Fibroblast of skin of back (primary cell): Measurements from ENCODE around the gene CCSER1.
"Not testable (repeated sequence)": the region's sequence is repeated elsewhere in the genome, so short reads cannot be mapped to it uniquely, and the experiment has no call there.

ENCODE experiments used
- DNase-seq: peaks from one replicate; pipeline ENCODE4 v3.0.0-alpha.2; 2013

Gene CCSER1

DNA sequence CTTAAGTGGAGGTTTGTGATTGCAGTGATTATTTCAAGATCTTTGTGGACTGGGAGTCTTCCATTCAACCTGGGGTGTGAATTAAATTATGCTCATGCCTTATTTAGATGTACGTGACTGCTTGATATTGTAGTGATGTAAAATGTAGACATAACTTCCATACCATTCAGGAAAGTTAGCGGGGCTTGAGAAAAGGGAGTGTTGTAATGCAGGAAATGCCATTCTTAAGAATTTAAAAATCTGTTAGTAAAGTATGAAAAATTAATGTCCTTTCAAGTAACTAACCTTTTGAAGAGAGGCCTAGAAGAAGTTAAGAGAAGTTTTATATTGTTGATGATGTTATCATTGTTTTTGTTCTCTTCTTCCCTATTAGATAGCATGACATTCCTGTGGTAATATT lies 318.2 kb downstream of the CCSER1 start:
- peak; percentile 60 for DNase-seq

DNA sequence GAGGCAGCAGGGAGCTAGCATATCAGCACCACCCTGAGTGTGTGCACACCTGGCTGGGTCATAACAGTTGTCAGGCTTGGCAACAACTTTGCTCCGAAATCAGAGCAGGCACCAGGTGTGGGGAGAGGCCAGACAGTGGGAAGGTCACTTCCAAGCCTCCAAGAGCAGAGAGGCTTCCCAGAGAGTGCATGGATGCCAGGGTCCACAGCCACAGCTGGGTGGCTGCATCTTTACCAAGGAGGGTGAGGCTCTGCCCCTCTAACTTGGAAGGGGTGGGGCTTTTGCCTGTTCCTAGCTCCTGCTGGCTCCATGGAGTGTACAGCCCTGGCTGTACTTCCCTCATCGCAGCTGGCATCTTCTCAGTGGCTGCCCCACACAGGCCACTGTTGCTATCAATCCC lies 322.4 kb downstream of the CCSER1 start:
- DNase-seq: no peak

- no peak for DNase-seq
Measured at GRCh38 chr4:90456891-90457290, 329.7 kb downstream of the CCSER1 start.

- DNase-seq: no peak
Measured at GRCh38 chr4:90457817-90458216, 330.6 kb downstream of the CCSER1 start.

DNA sequence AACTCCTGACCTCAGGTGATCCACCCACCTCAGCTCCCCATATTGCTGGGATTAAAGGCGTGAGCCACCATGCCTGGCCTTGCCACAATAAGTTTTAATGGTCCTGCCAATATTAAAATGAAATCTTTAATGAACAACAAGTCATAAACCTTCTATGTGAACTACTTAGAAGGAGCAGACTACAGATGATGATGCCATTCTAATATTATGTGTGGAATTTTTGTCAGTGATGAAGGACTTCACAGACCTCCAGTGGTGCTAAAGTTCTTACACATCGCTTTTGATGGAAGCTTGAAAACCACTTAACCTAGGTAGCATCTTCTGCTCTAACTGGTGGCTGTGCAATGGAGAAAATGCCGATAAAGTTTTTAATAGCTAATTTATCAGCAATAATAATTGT lies 331.4 kb downstream of the CCSER1 start:
- DNase-seq: peak; percentile 17

- no peak for DNase-seq
Measured at GRCh38 chr4:90474484-90474883, 347.3 kb downstream of the CCSER1 start.

DNA sequence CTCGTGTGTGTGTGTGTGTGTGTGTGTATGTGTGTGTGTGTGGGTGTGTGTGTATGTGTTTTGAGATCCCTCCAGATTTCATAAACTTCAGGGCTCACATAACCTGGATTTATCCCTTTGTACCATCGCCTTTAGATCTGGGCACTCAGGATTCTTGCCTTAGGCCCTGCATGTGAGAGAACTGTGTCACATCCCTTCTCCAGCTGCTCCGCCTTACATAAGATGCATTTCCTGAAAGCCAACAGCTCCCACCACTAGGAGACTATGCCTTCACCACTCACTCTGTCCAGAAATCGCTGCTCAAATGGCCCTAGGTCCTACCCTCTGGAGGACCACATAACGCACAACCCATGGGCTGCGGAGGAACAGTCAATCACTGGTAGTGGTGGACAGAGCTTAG lies 348.8 kb downstream of the CCSER1 start:
- no peak for DNase-seq

DNA sequence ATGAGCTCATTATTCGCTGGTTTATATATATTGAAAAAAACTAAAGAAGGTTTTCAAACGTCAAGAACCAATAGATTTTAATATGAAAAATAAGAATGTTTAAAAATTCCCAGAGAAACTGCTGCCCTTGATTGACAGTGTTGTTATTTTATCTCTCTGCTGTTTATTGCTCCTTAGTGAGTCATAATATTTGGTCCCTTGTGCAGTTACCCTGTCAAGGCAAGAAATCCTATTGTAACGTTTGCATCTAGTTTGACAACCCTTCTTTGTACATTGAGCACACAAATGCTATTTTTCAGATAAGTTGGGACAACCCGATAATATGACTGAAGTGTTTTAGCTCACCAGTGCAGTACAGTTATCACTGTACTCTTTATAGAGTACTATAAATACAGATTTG lies 349.4 kb downstream of the CCSER1 start:
- no peak for DNase-seq

- DNase-seq: not testable (repeated sequence)
Measured at GRCh38 chr4:90484894-90485293, 357.7 kb downstream of the CCSER1 start.

- DNase-seq: no peak
Measured at GRCh38 chr4:90486346-90486745, 359.2 kb downstream of the CCSER1 start.

DNA sequence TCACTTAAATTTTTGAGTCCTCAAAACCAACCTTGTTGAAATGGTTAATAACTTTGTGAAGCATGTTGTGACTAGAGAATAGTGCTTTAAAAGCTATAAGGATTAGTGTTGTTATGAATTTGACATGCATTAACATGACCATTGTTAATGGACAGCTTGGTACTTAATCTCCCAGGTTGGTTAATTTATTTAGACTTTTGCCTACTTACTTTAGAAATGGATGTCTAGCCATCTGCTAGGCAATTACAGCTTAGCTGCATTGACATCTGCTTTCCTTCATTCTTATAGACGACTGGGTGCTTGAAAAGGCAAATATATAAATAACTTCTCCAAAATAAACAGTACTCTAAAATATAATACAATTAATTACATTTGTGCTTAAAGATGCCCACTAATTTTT lies 368.0 kb downstream of the CCSER1 start:
- DNase-seq: no peak

GRCh38 chr4:90495936-90496335 lies 368.7 kb downstream of the CCSER1 start:
- DNase-seq: no peak

- DNase-seq: no peak
Measured at GRCh38 chr4:90498175-90498574, 371.0 kb downstream of the CCSER1 start.

- no peak for DNase-seq
Measured at GRCh38 chr4:90503677-90504076, 376.5 kb downstream of the CCSER1 start.

- peak; percentile 3 for DNase-seq
Measured at GRCh38 chr4:90515191-90515590, 388.0 kb downstream of the CCSER1 start.

DNA sequence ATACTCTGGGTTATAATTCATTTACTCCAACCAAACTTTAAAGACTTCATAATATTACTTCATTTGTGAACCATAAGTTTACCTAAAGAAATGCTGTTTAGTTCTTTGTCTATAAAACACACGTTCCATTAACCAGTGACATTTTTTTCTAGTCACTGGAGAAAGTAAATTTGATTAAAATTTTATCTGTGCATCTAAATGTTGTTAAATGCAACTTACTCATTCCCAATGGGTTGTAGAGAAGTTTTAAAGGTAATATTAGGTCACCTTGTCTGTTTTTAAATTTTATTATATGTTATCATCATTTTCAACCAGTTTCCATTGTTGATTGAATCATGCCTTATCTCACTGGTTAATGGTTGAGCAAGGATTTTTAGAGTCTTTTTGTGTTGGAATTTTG lies 401.4 kb downstream of the CCSER1 start:
- no peak for DNase-seq

DNA sequence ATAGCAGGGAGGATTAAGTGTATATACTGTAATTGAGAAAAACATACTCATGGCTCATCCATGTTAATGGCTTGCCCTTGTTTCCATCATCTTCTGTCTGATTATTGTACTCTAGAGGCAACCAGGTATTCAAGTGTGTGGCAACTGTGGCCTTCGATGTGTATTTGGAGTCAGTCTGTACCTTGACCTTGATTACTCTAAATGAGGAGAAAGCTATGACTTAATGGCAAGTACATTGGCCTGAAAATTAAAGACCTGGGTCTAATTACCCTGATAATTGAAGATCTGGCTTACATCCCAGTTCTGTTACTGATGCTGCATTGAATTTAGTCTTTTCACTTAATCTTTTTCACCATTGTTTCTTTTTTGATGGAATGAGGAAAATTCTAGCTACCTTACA lies 409.2 kb downstream of the CCSER1 start:
- DNase-seq: no peak

DNA sequence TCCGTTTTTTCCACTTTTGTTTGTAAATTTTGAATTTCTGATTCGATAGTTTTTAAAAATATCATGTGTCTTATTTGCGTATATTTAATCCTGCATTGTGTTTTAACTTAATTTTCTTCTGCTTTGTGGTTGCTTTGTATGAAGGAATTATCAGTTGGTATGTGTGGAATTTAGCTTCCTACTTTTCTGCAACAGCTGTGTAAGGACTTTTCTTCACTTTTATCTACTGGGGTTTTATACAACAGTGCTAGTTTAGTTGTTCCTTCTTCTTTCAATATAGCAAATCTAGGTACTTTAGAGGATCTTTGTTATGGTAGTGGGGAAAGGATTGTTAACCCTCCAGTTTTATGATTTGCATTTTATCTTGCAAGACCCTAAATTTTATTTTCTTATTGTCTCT lies 410.3 kb downstream of the CCSER1 start:
- DNase-seq: peak; percentile 7

GRCh38 chr4:90540536-90540935 lies 413.3 kb downstream of the CCSER1 start:
- no peak for DNase-seq

- no peak for DNase-seq
Measured at GRCh38 chr4:90542216-90542615, 415.0 kb downstream of the CCSER1 start.

DNA sequence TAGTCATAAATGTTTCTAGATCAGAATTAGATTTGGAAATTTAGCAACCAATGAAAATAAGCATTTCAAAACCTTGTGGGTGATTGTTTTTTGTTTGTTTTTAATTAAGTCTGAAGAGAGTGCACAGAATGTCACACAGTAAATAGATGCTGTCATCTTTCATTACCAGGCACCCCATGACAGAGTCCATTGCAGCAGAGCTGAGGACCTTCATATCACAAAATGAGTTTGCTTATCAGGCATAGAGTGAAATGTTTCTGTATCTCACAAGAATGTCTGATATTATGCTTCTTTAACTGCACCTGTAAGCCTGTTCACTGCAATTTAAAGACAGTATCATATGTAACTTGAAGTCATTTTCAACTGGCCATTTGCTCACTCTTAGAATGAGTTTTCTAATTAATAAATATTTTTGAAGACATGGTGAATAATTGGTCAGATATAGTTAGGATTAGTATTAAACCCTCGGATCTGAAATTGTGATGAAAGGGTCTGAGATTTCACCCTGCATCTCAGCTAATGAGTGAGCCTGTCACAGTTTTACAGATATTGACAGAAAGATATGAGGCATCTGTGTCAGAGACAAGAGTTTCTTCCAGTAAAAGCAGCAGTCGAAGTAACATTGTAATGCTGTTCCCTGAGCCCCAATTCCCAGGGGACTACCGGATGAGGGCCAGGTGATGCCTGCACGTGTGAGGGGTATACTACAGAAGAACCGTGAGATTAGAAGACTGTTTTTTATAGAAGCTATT lies 416.4 kb downstream of the CCSER1 start:
- no peak for DNase-seq

DNA sequence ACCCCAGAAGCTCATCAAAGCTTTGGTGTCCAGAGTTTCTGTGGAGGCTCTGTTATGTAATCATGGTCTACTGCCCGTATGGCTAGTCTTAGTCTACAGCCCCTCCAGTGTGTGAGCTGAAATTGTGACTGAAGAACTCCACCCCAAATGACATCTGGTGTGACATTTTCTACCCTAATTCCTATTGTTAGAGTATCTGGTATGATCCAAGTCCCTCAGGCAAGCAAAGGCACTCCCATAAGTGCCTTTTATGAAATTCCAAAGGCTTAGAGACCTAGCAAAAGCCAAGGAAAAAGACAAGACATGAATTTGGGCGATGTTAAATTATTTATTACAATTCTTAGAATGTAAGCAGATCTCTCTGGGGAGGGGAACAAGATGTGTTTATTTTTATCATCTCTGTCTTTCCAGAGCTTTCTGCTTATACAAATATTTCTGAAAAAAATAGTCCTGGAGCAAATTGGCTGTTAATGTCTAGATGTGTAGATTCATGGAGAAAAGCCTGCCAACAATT lies 417.4 kb downstream of the CCSER1 start:
- no peak for DNase-seq

- no peak for DNase-seq
Measured at GRCh38 chr4:90545380-90545779, 418.2 kb downstream of the CCSER1 start.

DNA sequence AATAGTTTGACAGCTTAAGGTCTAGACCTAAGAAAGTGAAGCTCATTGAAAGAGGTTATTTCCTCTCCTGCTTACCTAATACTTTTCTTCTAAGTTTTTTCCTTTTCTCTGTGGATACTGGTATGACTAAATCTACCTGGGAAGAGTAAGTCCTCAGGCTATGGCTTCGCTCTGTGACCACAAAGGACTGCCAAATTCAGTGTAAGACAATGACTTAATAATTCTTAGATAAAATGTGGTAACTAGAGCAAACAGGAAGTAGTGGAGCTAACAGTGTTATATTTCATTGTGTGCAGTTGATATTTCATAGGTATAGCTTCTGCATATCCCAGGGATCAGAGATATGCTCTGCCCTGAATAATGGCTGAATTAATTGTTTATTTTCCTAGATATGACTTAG lies 418.9 kb downstream of the CCSER1 start:
- no peak for DNase-seq

- no peak for DNase-seq
Measured at GRCh38 chr4:90570615-90571014, 443.4 kb downstream of the CCSER1 start.
